Activated CD4-positive, alpha-beta memory T cell treated with anti-CD3 and anti-CD28 coated beads, Interleukin-2, amount 10 ng/mL, durations not matched to agents 7 days and 5 days (primary cell): Measurements from ENCODE around the gene RUNX1. TPM values are rescaled to one million over a fixed set of nuclear protein-coding genes. Genes with fewer than 3 reads are reported as not detected.

Experiments
- CTCF ChIA-PET: fragments of 350-600 bp; sonication (Branson Sonifier 250); formaldehyde crosslinking; loops from one replicate; lab custom pipeline; 2021; ENCODE audit warnings: antibody characterized with exemption, inconsistent platforms; lab: Charles Lee
- POLR2A ChIA-PET: fragments of 350-600 bp; sonication (Branson Sonifier 250); formaldehyde crosslinking; loops from one replicate; lab custom pipeline; 2021; ENCODE audit warnings: antibody characterized with exemption; lab: Charles Lee
- DNase-seq: peaks from one replicate; pipeline ENCODE4 v3.0.0-alpha.2; 2020
- H3K27ac Mint-ChIP-seq: one replicate; pipeline ENCODE4 v1.8.0; 2021; ENCODE audit warnings: mild to moderate bottlenecking, mixed read lengths
- H3K27me3 Mint-ChIP-seq: one replicate; pipeline ENCODE4 v1.8.0; 2021; ENCODE audit warnings: mixed read lengths
- H3K36me3 Mint-ChIP-seq: one replicate; pipeline ENCODE4 v1.8.0; 2021; ENCODE audit warnings: low read depth, mixed read lengths
- H3K4me1 Mint-ChIP-seq: one replicate; pipeline ENCODE4 v1.8.0; 2021; ENCODE audit warnings: mixed read lengths
- H3K4me3 Mint-ChIP-seq: one replicate; pipeline ENCODE4 v1.8.0; 2021; ENCODE audit warnings: mild to moderate bottlenecking, mixed read lengths
- H3K9me3 Mint-ChIP-seq: one replicate; pipeline ENCODE4 v1.8.0; 2021; ENCODE audit warnings: mixed read lengths
- total RNA-seq, 2 experiments: library from RNA; stranded (reverse); gene quantifications; one replicate each; pipeline ENCODE4 v1.2.3, GENCODE V29; 2021

Gene RUNX1
- total RNA-seq, 2 experiments from 2014 or later, result 53.0 to 56.3 TPM

DNA sequence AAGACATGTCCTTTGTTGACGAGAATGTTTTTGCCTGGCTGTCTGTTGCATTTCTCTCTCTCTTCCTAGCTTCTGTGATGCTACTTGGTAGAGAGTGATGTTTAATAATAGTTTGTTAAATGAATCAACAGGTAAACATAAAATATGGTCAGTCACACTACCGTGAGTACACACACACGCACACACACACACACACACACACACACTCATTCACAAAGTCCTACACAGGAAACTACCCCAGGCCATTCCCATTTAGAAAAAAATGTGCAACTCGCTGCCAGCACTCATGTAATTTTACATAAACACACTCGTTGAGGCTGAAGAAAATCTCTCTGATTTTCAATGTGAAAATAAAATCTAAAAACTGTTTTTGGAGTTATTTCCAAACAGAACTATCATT is 38.7 kb downstream of the RUNX1 start:
- H3K27ac Mint-ChIP-seq, result no peak overlapping the region
- H3K9me3 Mint-ChIP-seq, result no peaks in the 10 kb centered on the region
- H3K4me3 Mint-ChIP-seq, result no peak overlapping the region

GRCh38 chr21:35007348-35007747 is 41.8 kb downstream of the RUNX1 start:
- Mint-ChIP-seq H3K27ac (no peak overlapping the region), H3K36me3 (peaks cover 57% of the 10 kb centered on the region), H3K27me3 (no peaks in the 10 kb centered on the region), H3K9me3 (no peaks in the 10 kb centered on the region), H3K4me3 (no peak overlapping the region), H3K4me1 (peaks cover 63% of the 10 kb centered on the region)
- ChIA-PET CTCF (interaction anchor here (0.8 kb wide), 2 partner anchors 8 to 18 kb away, joined by 3 read pairs; no protein-coding TSS in a partner anchor), POLR2A (interaction anchor here (1.2 kb wide), 1 partner anchor 120 kb away, joined by 3 read pairs; no protein-coding TSS in a partner anchor)
- DNase-seq, result no peak

More for the DNA sequence above, 38.7 kb downstream of the RUNX1 start:
- ChIA-PET POLR2A (interaction anchor here (1.1 kb wide), 1 partner anchor 11 kb away, joined by 3 read pairs; no protein-coding TSS in a partner anchor), CTCF (interaction anchor here (0.7 to 1.0 kb wide), 2 partner anchors 117 to 120 kb away, joined by 4 read pairs; no protein-coding TSS in a partner anchor)
- DNase-seq, result no peak
- H3K27me3 Mint-ChIP-seq, result no peaks in the 10 kb centered on the region
- H3K4me1 Mint-ChIP-seq, result peaks cover 56% of the 10 kb centered on the region
- H3K36me3 Mint-ChIP-seq, result peaks cover 53% of the 10 kb centered on the region

DNA sequence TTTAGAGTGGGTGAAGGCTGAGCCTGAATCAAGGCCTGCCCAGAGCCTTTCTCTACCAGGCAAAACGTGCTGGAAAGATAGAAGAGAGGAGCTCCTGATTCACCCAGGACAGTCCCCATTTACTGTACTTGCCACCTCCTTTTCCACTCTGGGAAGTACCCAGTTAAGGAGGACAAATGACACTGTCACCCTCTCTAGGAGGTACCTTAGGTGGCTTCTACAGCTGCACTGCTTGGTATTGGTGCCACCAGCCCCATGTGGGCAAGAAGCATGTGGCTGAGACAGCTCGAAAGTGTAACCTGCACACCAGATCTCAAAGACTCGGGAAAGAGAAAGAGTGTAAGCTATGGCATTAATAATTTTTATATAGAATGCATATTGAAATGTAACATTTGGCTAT is 42.3 kb downstream of the RUNX1 start:
- DNase-seq, result no peak
- H3K27ac Mint-ChIP-seq, result no peak overlapping the region
- no peak overlapping the region for H3K4me3 Mint-ChIP-seq
- CTCF ChIA-PET, result interaction anchor here (0.8 kb wide), 1 partner anchor 9 kb away, joined by 3 read pairs; no protein-coding TSS in a partner anchor
- H3K4me1 Mint-ChIP-seq, result peaks cover 61% of the 10 kb centered on the region
- POLR2A ChIA-PET, result no interaction called here
- no peaks in the 10 kb centered on the region for H3K27me3 Mint-ChIP-seq
- no peaks in the 10 kb centered on the region for H3K9me3 Mint-ChIP-seq
- H3K36me3 Mint-ChIP-seq, result peaks cover 58% of the 10 kb centered on the region

- H3K4me3 Mint-ChIP-seq, result no peak overlapping the region
- DNase-seq, result no peak
- CTCF ChIA-PET, result no interaction called here
- H3K4me1 Mint-ChIP-seq, result peaks cover 60% of the 10 kb centered on the region
- no peaks in the 10 kb centered on the region for H3K9me3 Mint-ChIP-seq
- H3K27me3 Mint-ChIP-seq, result no peaks in the 10 kb centered on the region
- POLR2A ChIA-PET, result interaction anchor here (0.7 to 1.4 kb wide), 2 partner anchors 39 to 119 kb away, joined by 3 read pairs; no protein-coding TSS in a partner anchor
- no peak overlapping the region for H3K27ac Mint-ChIP-seq
- peaks cover 60% of the 10 kb centered on the region for H3K36me3 Mint-ChIP-seq
These were observed 42.9 kb downstream of the RUNX1 start for GRCh38 chr21:35006248-35006647.

DNA sequence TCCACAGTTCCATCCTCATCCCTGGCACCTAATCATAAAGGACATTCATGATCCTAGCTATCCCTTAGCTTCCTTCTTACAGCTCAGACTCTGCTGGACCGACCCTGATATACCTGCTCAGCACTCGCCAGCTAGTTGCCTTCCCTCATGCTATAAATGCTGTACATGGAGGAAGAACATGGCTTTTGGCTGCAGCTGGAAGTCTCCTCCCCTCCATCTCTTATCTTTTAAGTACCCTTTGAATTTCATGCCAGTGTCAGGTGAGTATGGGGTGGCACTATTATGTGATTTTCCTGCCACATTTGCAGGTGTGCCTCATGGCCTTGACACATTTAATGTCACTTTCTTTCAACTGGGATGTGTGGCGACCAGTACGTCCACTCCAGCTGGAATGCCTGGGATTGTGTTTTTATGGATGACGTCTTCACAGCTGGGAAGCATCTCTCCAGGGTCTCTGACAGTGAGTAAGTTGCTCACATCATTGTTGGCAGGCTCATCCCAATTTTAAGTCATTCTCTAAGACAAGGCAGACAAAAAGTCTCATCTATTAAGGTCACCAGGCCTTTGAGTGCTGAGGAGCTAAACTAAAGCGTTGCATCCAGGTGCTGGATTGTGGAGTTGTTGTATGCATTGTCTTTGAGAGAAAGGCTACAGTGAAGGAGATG is 43.4 kb downstream of the RUNX1 start:
- no peaks in the 10 kb centered on the region for H3K27me3 Mint-ChIP-seq
- no peak for DNase-seq
- POLR2A ChIA-PET, result interaction anchor here (0.7 to 1.4 kb wide), 4 partner anchors 21 to 118 kb away, joined by 3 to 6 read pairs (median 4); no protein-coding TSS in a partner anchor
- CTCF ChIA-PET, result interaction anchor here (0.6 to 1.6 kb wide), 3 partner anchors 11 to 17 kb away, joined by 3 to 5 read pairs (median 3); no protein-coding TSS in a partner anchor
- peaks cover 55% of the 10 kb centered on the region for H3K4me1 Mint-ChIP-seq
- no peak overlapping the region for H3K27ac Mint-ChIP-seq
- H3K9me3 Mint-ChIP-seq, result no peaks in the 10 kb centered on the region
- peaks cover 59% of the 10 kb centered on the region for H3K36me3 Mint-ChIP-seq
- no peak overlapping the region for H3K4me3 Mint-ChIP-seq

DNA sequence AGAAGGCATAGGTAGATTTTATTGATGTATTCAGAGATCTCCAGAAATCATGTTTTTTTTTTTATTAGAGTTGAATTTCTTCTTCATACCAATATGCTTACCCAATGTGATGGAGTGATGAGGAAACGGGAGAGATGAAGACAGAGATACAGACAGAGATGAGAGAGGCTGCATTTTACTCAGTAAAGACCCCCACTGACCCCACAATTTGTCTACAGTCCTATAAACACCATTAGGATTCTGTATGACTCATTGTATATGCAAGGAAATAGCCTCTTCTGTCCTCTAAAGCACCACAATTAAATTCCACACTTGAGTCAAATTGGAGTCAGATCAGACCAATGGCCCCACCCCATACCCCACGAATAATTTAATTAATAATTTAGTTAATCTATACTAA is 44.0 kb downstream of the RUNX1 start:
- no peaks in the 10 kb centered on the region for H3K27me3 Mint-ChIP-seq
- ChIA-PET CTCF (interaction anchor here (0.6 to 1.6 kb wide), 3 partner anchors 10 to 17 kb away, joined by 3 to 5 read pairs (median 3); no protein-coding TSS in a partner anchor), POLR2A (interaction anchor here (1.0 to 1.4 kb wide), 4 partner anchors 21 to 197 kb away, joined by 3 to 6 read pairs (median 4); no protein-coding TSS in a partner anchor)
- DNase-seq, result no peak
- peaks cover 53% of the 10 kb centered on the region for H3K4me1 Mint-ChIP-seq
- H3K36me3 Mint-ChIP-seq, result peaks cover 55% of the 10 kb centered on the region
- H3K4me3 Mint-ChIP-seq, result no peak overlapping the region
- no peaks in the 10 kb centered on the region for H3K9me3 Mint-ChIP-seq
- H3K27ac Mint-ChIP-seq, result no peak overlapping the region

DNA sequence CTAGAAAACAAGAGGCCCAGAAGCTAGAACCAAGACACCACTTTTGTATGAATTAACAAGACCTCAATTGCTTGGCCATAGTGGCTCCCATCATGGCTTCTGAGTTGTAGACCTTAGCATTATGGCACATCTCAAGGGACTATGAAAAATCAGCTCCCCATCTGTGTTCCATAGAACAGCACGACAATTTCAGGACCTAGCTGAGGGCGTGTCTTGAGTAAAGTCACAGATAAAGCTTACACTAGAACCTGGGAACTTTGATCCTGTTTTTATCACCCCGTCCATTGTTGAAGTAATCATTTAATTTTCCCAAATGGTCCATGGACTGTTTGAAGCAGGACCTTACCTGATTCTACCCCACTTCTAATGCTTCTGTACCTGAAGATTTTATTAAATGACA is 44.8 kb downstream of the RUNX1 start:
- H3K4me3 Mint-ChIP-seq, result no peak overlapping the region
- no peaks in the 10 kb centered on the region for H3K27me3 Mint-ChIP-seq
- ChIA-PET POLR2A (interaction anchor here (0.9 to 1.4 kb wide), 7 partner anchors 11 to 197 kb away, joined by 3 to 6 read pairs (median 4); no protein-coding TSS in a partner anchor), CTCF (interaction anchor here (1.3 to 1.6 kb wide), 2 partner anchors 16 to 17 kb away, joined by 3 to 5 read pairs; no protein-coding TSS in a partner anchor)
- peaks cover 59% of the 10 kb centered on the region for H3K36me3 Mint-ChIP-seq
- DNase-seq, result no peak
- H3K9me3 Mint-ChIP-seq, result no peaks in the 10 kb centered on the region
- no peak overlapping the region for H3K27ac Mint-ChIP-seq
- H3K4me1 Mint-ChIP-seq, result peaks cover 57% of the 10 kb centered on the region

DNA sequence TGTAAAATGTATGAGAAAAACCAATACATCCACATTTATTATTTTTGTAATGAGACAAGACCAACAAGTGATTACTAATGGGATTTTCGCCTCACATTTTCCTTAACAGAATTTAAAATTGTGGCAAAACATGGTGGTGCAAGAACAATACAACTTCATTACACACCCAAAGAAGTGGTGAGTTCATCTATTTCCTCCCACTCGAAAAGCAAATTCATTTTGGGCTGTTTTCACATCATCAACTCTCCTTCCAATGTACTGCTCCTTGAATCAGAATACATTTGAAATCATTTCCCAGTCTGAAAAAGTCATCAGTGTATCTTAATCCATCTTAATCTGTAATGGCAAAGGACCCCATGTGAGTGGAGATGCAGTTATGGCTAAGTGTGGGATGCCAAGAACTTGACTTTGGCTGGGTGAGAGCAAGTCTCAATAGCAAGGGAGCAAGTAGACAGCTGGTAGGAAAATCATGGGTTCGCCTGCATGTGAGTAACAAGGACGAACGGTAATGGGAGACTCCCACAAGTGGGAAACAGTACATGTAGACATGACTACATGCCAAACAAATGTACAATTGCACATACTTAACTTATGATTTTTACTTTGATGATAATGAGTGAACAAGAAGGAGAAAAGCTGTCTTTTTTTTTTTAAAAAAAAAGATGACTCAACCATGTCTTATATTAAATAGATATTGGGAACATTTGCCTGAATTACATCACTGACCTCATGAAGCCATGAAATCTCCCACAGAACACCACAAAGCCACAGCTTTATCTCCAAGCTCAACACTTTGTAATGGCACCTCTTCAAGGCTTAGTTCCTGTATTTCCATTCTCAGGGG is 46.0 kb downstream of the RUNX1 start:
- POLR2A ChIA-PET, result interaction anchor here (1.0 to 1.2 kb wide), 5 partner anchors 12 to 44 kb away, joined by 3 to 4 read pairs (median 3); no protein-coding TSS in a partner anchor

DNA sequence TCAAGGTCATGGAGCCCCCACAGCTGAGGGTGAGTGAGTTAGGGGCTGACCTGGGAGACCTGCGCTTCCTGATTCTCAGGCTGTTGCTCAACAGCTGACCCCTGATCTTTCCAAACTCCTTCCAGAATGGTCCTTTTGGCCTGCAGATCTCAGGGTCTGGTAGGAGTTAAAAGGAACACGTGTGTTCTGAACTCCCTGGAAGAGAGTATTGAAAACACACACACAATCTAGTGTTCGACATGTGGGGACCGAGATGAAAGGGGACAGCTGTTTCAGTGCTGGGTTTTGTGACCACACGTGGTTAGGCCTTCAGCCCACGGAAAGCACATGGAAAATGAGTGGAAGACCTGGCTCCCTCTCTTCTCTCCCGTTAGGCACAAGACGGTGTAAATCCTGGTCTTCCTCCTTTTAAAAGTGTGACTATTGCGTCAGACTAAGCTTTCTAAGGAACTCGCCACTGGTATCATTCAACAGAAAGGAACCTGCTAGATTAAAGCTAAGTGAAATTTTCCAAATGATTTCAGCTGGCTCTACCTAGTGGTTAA is 49.6 kb downstream of the RUNX1 start:
- POLR2A ChIA-PET, result interaction anchor here (1.2 to 1.6 kb wide), 3 partner anchors 10 to 46 kb away, joined by 3 to 11 read pairs (median 4); no protein-coding TSS in a partner anchor
- Mint-ChIP-seq H3K4me3 (no peak overlapping the region), H3K27me3 (no peaks in the 10 kb centered on the region), H3K27ac (no peak overlapping the region), H3K4me1 (peaks cover 59% of the 10 kb centered on the region), H3K9me3 (no peaks in the 10 kb centered on the region), H3K36me3 (peaks cover 35% of the 10 kb centered on the region)
- DNase-seq, result no peak
- CTCF ChIA-PET, result interaction anchor here (1.5 to 2.5 kb wide), 2 partner anchors 10 to 22 kb away, joined by 3 to 7 read pairs; no protein-coding TSS in a partner anchor

More for the DNA sequence above, 46.0 kb downstream of the RUNX1 start:
- CTCF ChIA-PET, result no interaction called here
- Mint-ChIP-seq H3K4me1 (peaks cover 61% of the 10 kb centered on the region), H3K27me3 (no peaks in the 10 kb centered on the region), H3K4me3 (no peak overlapping the region), H3K36me3 (peaks cover 53% of the 10 kb centered on the region), H3K9me3 (no peaks in the 10 kb centered on the region), H3K27ac (no peak overlapping the region)
- DNase-seq, result no peak

DNA sequence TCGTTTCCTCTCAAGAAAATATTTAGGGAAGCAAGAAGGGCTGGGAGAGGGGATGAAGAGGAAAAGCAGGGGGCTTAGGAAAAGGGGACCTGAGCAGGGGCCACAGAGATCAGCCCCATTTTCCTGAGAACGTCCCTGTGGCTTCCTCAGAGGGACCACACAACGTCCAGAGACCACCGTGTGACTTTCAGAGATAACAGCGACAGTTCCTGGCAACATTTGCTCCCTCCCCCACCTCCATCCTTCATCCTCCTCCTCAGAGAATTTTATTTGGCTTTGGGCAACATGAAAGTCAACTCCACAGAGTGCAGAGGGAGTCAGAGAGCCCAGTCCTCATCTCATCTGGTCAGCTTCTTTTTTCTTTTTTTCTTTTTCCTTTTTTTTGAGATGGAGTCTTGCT is 50.9 kb downstream of the RUNX1 start:
- ChIA-PET CTCF (no interaction called here), POLR2A (no interaction called here)
- Mint-ChIP-seq H3K9me3 (no peaks in the 10 kb centered on the region), H3K4me3 (no peak overlapping the region), H3K36me3 (peaks cover 25% of the 10 kb centered on the region), H3K27ac (no peak overlapping the region), H3K4me1 (peaks cover 50% of the 10 kb centered on the region), H3K27me3 (no peaks in the 10 kb centered on the region)
- no peak for DNase-seq

DNA sequence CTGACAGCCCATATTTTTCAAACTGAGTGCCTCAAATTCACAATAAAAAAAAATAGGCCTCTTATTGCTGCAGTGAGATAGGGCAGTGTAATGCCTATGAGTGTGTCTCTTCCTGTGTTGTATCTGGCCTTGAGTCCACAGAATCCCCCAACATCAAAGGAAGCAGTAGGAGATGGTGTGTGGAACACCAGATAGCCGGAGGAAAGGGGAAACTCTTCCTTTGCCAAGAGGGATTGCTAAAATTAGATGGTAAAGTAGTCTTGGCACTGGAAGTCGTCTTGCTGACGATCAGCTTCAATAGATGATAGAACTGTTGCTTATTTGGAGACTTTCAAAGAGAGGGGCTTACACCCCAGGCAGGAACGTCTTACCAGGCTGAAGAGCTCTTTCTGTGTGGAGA is 51.8 kb downstream of the RUNX1 start:
- no peak overlapping the region for H3K27ac Mint-ChIP-seq
- no peak overlapping the region for H3K4me3 Mint-ChIP-seq
- POLR2A ChIA-PET, result interaction anchor here (0.6 kb wide), 1 partner anchor 14 kb away, joined by 3 read pairs; no protein-coding TSS in a partner anchor
- H3K36me3 Mint-ChIP-seq, result peaks cover 25% of the 10 kb centered on the region
- no peaks in the 10 kb centered on the region for H3K9me3 Mint-ChIP-seq
- H3K4me1 Mint-ChIP-seq, result peaks cover 47% of the 10 kb centered on the region
- DNase-seq, result no peak
- CTCF ChIA-PET, result no interaction called here
- H3K27me3 Mint-ChIP-seq, result no peaks in the 10 kb centered on the region
